HepG2 (cell line): ENCODE measurements around the gene FSD2.

Experiments
- CBX2 ChIP-seq, 2 experiments: fragments of 200-600 bp in 1 of 2; sonication (generic); formaldehyde crosslinking in 1 of 2; IDR thresholded peaks; 2 replicates each; pipeline versions ENCODE4 v1.7.0 to v1.8.1; 2018 to 2022; ENCODE audit warnings: low read depth in 2 of 2, low read length in 1 of 2, mild to moderate bottlenecking in 1 of 2, missing genetic modification reagents in 1 of 2
- CTCF ChIP-seq: sonication (generic); formaldehyde crosslinking; IDR thresholded peaks from 2 replicates; pipeline ENCODE4 v1.5.0; 2020; ENCODE audit warnings: mild to moderate bottlenecking, missing genetic modification reagents, moderate library complexity
- MYC ChIP-seq: sonication (generic); formaldehyde crosslinking; IDR thresholded peaks from 2 replicates; pipeline ENCODE4 v1.9.0; 2021; ENCODE audit warnings: missing genetic modification reagents, borderline replicate concordance
- RNF2 ChIP-seq: fragments of 450-650 bp; conservative IDR thresholded peaks from 2 replicates; pipeline ENCODE4 v1.6.1; 2016; ENCODE audit warnings: low read depth
- ZBTB33 ChIP-seq: sonication (generic); formaldehyde crosslinking; IDR thresholded peaks from 2 replicates; pipeline ENCODE4 v1.4.0; 2020; ENCODE audit warnings: missing genetic modification reagents
- ZNF317 ChIP-seq: sonication (generic); formaldehyde crosslinking; IDR thresholded peaks from 2 replicates; pipeline ENCODE4 v1.5.0; 2020; ENCODE audit warnings: mild to moderate bottlenecking, missing genetic modification reagents

GRCh38 chr15:82828075-82828474 is 22.2 kb upstream of the FSD2 start:
- TF ChIP-seq ZNF317 (CRISPR knock-in tag) (no peak), MYC (CRISPR knock-in tag) (no peak), CBX2 (IDR thresholded peaks at IDR 0.05; ENCODE audit: low read depth, low read length) (no peak), CBX2 (CRISPR knock-in tag; IDR thresholded peaks at IDR 0.05; ENCODE audit: low read depth) (no peak), CTCF (CRISPR knock-in tag) (no peak), RNF2 (no peak), ZBTB33 (CRISPR knock-in tag) (no peak)
